HG02642 (cell line): ENCODE results near the gene EEF1AKMT3.
"Not testable (repeated sequence)": the region's sequence is repeated elsewhere in the genome, so short reads cannot be mapped to it uniquely, and the experiment has no call there.

ENCODE experiments used
- ATAC-seq: cut with Tn5 transposase; IDR thresholded peaks from one replicate; pipeline ENCODE4 v1.9.1; 2021; ENCODE audit warnings: mild to moderate bottlenecking; ENCODE audit not compliant: unreplicated experiment, poor library complexity

The EEF1AKMT3 gene

DNA sequence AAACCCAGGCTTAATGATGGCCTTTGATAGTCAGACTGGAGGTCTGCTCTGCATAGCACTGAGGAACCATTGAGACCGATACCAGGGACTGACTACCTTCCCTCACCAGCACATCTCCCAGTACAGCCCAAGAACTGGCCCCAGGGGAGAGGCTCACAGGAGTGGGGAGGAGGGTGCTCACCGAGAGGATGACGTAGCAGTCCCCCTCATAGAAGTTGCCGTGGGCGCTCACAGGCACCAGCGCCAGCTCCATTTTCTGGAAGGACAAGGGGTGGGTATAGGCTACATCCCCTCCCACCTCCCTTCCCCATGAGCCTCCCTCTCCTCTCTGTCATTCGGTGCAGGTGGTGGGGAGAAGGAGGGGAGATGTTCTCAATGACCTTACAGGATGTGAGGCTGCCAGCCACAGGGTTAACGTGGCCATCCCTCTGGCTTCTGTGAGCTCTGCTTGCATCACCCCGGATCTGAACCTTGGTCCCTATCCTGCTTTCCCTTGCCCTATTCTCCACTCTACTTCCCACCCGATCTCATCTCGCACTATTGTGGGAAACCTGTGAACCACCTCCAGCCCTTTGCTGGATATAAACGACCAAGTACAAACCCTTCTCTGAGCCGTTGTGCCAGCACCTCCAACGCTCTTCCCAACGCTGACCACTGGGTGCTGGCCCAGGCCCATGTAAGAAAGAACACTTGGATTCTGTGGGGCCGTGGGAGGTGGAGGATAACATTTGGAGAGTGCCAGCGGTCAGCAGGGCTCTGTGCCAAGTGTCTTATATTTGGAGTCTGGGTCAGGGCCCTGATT lies 41.8 kb downstream of the EEF1AKMT3 start:
- ATAC-seq, result no peak

DNA sequence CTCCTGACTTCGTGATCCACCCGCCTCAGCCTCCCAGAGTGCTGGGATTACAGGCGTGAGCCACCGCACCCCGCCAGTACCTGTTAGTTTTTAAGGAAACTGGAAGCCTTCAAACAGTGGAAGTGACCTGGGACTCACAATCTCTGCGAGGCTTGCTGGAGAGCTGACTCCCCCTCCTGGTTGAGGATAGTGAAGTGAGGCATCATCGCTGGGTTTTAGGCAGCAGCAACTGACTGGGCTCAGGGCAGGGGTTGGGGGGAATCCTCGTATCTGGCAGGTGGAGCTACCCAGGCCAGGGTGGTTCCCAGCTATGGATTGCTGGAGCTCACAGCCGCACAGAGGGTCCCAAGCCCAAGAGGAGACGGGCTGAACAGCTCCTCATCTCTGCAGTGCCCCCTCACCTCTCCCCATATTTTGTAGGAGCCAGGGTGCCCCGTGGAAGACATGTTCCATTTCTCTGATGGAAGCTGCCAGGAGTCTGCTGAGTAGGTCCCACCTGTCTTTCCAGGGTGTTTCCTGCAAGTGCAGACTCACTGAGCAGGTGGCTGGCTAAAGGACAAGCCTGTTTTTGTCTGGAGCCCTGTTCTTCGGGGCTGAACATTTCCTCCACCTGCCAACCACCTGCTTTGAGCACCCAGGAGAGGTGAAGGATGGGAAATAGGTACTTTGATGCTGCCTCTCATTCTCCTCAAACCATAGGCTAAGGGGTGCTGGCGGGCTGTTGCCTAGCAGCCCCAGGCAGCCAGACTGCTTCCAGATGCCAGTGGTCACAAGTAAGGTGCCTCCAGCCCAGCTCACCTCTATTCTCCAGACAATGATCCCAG lies 43.0 kb downstream of the EEF1AKMT3 start:
- ATAC-seq, result no peak

- no peak for ATAC-seq
Observed at GRCh38 chr12:57816001-57816854, 43.8 kb downstream of the EEF1AKMT3 start.

DNA sequence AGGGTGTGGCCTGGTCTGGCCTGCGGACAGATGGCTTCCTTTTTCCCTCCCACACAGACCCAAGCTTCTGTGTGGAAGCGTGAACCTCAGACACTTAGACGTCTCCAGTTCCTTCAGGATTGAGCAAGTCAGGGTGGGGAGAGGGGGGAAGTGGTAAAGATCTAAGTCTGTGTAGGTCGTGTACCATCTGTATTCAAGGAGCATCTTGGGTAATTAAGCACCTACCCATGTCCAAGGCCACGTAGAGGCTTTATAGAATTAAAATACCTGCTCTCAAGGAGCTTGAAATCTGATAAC lies 44.4 kb downstream of the EEF1AKMT3 start:
- no peak for ATAC-seq

GRCh38 chr12:57817261-57817989 lies 45.0 kb downstream of the EEF1AKMT3 start:
- no peak for ATAC-seq

GRCh38 chr12:57817990-57818331 lies 45.5 kb downstream of the EEF1AKMT3 start:
- not testable (repeated sequence) for ATAC-seq

DNA sequence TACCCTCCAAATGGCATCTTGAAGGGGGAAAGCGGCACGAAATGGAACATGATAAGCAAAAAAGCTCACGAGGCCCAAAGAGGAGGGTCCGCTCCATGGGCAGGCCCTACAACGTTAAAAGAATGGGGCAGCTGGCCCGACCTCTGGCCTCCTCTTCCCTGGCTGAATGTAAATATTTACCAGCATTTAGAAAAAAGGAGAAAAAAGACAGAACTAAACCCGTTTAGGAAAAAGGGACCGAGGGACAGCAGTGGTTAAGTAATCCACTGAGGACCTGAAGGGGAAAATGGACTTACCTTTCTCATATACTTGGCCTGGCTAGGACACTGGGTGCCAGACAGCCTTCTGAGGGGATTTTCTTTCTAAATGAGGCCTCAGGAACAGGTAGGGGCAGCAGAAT lies 47.7 kb downstream of the EEF1AKMT3 start:
- not testable (repeated sequence) for ATAC-seq

DNA sequence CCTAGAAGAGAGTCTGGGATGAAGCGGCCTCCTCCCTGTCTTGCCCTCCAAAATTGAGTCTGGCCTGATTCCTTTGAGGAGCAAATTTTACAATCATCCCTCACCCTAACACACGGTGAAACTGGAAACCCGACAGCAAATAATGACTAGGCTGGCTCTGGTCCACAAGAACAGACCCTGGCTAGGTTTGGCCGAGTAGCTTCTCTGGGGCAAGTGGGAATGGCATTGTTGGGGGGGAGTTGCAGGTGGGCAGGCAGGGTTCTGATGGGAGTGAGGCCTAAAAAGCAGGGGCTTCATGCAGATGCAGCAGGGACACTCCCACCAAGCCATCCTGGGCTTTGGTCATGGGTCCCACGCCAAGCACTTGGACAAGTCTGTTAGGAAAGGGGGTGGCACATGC lies 48.6 kb downstream of the EEF1AKMT3 start:
- not testable (repeated sequence) for ATAC-seq

- ATAC-seq, result no peak
Observed at GRCh38 chr12:57821474-57822214, 49.2 kb downstream of the EEF1AKMT3 start.

DNA sequence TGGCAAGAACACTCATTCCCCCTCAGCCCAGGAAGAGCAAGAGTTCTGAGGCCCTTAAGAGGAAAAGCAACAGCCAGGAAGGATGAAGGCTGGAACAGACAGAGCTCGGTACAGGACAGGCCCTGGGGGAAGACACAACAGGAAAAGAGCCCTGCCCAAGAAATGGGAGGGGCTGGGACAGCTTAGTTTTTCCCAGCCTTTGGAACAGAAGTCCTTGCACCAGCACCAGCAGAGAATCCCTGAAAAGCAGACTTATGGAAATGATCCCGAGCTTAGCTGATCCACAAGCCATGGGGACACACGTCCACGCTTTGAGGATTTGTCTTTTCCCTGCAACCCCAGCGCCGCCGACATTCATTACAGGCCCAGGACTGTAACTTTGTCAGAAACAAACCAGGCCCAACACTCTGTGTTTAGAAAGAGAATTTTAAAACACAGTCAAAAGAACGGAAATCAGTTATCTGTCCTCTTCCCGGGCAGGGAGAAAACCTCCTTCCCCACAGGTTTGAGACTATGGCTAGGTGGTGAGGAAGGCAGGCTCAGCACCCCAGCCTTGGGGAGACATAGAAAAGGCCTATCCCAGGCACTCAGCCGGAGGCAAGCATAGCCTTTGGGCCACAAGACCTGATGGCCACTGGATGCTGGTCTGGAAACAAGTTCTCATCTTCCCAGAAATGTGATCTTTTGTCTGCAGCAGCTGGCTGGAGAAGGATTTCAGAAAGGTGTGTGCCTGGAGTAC lies 50.1 kb downstream of the EEF1AKMT3 start:
- no peak for ATAC-seq

DNA sequence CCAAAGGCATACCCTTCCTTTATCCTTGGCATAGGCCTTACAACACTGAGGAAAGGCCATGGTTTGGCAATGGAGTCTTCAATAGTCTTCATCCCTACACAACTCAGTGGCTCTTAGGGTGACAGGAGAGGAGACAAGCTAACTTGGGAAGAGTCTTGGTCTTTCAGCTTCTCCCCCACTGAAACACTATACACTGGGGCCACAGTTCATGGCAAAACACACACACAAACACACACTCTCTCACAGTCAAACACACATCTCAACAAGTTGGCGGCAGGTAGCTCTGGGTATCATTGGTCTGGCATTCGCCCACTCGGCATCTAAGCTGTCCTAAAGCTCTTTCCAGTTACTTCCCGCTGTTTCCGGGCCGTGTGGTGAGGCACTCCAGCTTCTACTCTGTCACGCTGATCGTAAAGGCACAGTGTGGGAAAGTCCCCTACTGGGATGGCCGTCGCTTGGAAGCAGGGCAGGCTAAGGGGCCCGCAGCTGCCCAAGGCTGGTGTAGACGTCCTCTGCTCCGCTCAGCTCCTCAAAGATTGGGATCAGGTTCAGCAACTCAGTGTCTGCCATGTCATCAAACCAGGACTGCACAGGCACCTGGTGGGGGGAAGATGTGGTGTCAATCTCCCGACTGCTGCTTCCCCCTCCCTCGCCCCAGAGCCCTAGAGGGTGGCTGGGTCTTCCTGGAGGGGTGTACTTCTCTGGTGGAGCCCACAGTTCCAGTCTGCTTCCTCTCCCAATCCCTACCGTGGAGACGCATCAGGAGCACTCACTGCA lies 50.9 kb downstream of the EEF1AKMT3 start:
- no peak for ATAC-seq

DNA sequence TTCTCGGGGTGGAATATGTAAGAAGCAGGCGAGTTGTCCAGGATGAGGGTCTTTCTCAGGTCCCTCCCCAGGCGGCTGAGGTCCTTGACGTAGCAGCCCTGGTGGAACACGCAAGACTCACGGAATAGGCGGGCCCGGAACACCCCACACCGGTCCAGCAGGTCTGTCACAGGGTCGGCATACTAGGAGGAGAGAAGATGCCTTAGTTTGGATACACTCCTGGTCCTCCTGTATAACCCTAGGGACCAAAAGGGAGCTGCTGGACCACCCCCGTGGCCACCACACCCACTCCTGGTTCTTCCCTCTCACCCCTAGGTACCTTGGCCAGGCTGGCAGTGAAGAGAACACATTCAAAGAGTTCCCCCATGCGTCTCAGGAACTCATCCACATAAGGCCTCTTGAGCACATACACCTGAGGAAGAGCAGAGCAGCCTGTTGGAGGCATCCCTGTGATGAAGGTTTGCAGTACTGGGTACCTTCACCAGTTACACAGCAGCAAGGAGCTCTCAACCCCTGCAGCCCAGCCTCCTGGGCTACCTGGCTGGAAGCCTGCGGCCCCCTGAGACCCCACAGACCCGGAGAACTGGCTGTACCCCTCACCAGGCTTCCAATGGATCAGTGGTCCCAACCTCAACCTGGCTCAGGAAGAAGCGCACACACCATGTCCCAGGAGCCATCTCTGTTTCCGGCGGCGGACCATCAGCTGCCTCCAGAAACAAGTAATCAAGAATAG lies 51.7 kb downstream of the EEF1AKMT3 start:
- ATAC-seq, result no peak

GRCh38 chr12:57825451-57825850 lies 53.0 kb downstream of the EEF1AKMT3 start:
- ATAC-seq, result no peak

GRCh38 chr12:57826400-57826799 lies 54.0 kb downstream of the EEF1AKMT3 start:
- ATAC-seq, result no peak

- ATAC-seq, result no peak
Observed at GRCh38 chr12:57826966-57827365, 54.6 kb downstream of the EEF1AKMT3 start.

GRCh38 chr12:57829025-57829777 lies 56.8 kb downstream of the EEF1AKMT3 start:
- ATAC-seq, result no peak

DNA sequence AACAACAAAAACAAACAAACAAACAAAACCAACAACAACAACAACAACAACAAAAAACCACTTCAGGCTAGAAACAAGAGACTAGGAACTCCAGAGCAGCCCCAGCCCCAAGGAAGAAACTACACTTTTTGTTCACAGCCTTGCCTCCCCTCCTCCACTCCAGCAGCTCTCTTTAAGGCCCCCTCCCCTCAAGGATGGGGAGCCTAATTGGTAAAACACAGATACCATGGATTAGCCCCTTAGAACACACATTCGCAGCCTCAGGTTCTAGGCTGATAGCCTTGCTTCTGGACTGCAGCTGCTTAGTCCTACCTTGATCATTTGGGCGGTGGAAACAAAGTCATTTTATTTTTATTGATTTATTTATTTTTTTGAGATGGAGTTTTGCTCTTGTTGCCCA lies 58.0 kb downstream of the EEF1AKMT3 start:
- no peak for ATAC-seq
